MV-4-11 (cell line): ENCODE measurements around the gene TNFRSF25.
"Not testable (repeated sequence)": the region's sequence is repeated elsewhere in the genome, so short reads cannot be mapped to it uniquely, and the experiment has no call there.

Experiments
- DNase-seq: peaks from one replicate; lab custom pipeline; 2025; lab: John Stamatoyannopoulos, UW

TNFRSF25 gene

GRCh38 chr1:6468729-6469461, 2.9 kb upstream of the TNFRSF25 start:
- DNase-seq = no peak

- DNase-seq = no peak
Measured at GRCh38 chr1:6467744-6468688, 2.0 kb upstream of the TNFRSF25 start.

DNA sequence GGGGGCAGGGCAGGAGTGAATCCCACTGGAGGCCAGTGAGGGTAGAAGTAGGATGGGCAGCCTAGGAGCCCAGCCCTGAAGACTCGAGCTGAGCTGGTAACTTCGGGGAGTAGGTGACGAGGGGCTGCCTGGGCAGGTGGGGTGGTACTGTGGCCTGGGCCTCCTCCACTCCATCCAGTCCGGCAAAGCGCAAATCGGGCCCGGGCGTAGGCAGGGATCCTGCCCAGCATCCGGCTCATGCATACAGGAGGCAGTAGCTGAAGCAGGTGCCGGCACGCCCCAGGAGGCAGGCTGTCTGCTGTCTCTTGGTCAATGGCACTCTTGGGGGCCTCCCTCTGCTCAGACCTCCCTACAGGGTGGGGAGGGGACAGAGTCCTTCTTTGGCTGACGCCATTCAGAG, 1.3 kb upstream of the TNFRSF25 start:
- no peak for DNase-seq

DNA sequence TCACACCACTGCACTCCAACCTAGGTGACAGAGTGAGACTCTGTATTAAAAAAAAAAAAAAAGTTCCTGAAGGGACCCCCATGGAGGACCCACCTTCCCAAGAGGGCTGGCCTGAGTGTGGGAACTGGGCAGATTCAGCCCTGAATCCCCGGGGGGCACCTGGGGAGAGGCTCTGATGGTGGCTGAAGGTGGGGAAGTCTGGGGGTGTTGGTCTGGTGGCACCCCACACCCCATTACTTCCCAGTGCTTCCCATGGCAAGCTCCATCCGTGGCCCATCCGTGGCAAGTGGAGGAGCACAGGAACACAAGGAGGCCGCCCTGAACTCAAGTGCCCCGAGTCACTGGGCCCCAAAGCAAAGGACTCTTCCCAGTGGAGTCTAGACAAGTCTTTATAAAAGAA, 778 bp upstream of the TNFRSF25 start:
- no peak for DNase-seq

- no peak for DNase-seq
Measured at GRCh38 chr1:6465461-6466005, 440 bp downstream of the TNFRSF25 start.

DNA sequence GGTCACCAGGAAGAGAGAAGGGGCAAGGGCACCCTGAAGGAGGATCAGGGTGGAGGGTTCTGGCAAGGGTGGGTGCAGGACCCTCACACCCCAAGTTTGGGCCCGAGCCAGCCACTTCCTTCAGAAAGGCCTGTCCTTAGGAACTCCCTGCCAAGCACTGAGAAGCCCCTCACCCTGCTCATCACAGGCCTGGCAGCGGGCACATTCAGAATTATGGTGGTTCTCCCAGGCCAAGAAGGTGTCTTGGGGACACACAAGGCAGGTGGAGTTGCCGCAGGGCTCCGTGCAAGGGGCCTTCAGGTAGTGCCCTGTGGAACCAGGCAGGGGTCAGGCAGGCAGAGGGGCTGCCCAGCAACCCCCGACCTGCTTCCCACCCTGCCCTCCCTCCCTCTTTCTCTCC, 1.1 kb downstream of the TNFRSF25 start:
- DNase-seq = no peak

GRCh38 chr1:6464514-6464836, 1.5 kb downstream of the TNFRSF25 start:
- DNase-seq = no peak

DNA sequence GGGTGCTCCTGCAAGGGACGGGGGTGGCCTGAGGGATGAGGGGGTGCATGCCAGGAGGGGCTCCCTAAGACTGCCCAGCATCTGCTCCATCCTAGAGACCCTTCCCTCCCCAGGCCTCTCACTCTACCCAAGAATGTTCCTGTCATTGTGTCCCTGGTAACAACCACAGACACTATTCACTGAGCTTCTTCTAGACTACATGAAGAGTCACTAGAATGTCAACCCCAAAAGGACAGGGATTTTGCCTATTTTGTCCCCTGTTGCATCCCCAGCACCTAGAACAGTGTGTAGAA, 2.9 kb downstream of the TNFRSF25 start:
- no peak for DNase-seq

GRCh38 chr1:6462412-6463119, 3.4 kb downstream of the TNFRSF25 start:
- DNase-seq = no peak

- no peak for DNase-seq
Measured at GRCh38 chr1:6461538-6462411, 4.2 kb downstream of the TNFRSF25 start.

- no peak for DNase-seq
Measured at GRCh38 chr1:6461051-6461530, 4.9 kb downstream of the TNFRSF25 start.

DNA sequence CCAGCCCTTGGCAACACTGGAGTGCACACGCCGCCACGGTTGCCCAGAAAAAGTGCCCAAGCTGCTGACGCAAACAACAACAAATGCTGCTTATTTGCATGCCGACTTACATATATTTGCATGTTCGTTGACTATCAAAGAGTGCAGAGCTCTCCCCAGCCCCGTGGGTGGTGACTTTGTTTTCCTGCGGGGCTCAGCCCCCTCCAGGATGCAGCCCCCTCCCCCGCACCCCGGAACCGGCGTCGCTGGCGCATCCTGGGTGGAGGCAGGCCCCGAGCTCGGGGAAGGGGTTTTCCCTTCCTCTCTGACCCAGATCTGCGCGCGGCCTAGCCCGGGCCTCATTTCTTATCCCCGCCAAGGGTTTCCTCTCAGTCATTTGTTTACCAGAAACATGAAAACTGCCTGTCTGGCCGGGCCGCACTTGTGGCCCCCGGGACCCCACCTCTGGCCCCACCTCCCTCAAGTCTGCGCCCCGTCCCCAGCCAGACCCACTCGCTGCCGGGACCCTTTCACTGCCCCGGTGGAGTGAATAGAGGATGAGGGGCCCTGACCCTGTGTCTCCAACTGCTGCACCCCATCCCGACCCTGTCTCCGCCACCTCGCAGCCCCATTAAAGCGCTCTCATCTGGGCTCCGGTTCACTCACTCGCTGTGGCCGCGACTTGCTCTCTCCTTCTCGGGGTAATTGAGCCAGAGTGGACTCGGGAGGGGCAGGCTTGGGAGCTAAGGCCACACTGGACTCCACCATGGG, 5.5 kb downstream of the TNFRSF25 start:
- DNase-seq = no peak

DNA sequence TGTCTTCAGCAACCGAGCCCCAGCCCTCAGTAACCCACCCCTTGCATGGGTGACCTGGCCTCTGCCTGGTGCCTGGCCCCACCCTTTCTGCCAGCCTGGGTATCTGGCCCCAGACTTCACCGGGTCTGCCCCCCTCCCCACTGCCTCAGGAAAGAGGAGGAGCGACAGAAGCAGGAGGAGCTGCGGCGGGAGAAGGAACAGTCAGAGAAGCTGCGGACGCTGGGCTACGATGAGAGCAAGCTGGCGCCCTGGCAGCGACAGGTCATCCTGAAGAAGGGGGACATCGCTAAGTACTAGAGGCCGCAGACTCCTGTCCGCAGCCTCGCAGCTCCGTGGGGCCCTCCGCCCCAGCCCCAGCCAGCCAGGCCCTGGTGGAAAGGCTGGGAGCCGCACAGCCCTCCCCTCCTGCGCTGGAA, 6.1 kb downstream of the TNFRSF25 start:
- no peak for DNase-seq

DNA sequence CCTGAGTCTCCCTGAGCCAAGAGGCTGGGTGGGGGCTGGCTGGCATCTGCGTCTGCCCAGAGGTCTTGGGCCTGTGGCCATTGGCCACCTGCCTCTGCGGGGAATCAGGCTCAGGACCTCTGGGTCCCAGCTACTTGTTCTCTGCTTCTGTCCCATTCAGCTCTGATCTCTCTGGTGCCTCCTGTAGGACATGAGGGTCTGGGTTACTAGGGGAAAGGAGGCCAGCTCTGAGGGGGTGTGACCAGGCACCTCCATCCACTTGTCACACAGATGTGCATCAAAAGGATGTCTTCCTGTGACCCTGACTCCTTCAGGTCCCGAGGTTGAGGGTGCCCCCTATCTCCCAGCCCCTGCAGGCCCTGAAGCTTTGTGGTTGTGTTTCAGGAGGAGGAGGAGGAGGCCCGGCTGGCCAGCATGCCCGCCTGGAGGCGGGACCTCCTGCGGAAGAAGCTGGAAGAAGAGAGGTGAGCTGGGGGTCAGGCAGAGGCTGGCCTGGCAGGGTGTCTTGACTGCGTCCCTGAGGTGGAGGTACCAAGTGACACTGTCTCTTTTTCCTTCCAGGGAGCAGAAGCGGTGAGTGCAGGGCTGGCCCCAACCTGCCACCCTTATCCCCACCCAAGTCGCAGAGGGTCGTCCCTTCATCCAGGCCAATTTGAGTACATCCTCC, 9.0 kb downstream of the TNFRSF25 start:
- no peak for DNase-seq

- not testable (repeated sequence) for DNase-seq
Measured at GRCh38 chr1:6455752-6456520, 10.0 kb downstream of the TNFRSF25 start.

GRCh38 chr1:6454856-6455751, 10.9 kb downstream of the TNFRSF25 start:
- no peak for DNase-seq

DNA sequence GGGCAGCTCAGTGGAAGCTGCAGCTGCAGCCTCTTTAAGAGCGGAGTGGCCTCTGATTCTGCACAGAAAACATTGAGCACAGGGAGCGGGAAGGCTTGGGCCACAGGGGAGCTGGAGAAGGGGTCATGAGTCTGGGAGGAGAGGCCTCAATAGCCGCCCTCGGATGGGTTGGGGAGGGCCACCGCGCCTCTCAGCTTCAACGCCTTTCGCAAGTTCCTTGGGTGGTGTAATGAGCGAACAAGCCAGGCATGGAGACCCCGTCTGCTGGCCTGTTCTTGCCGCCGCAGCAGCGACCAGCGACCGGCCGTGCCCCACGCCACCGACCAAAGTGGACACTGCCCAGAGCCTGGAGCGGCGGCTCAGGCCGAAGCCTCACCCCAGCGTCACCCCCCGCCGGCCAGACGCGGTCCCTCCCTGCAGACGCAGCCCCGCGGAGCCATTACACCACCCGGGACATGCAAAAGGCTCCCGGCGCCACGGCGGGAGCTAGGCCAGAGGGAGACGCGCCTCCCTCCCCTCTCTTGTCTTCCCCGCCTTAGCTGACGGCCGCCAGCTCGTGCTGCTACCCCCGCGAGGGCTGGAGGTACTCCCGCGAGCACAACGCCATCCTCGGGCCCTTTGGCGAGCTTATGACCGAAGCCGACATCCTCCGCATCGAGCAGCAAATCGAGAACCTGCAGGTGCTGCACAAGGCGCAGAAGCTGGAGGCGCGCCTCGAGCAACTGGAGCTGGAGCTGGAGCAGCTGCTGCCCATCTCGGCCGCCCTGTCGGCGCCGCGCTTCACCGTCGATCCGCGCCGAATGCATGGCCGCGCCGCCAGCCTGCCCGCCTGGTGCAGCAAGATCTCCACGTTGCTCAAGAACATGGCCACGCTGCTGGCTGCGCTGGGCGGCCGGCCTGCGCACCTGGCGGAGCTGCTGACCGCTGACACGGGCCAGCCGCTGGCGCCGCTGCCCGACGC, 11.8 kb downstream of the TNFRSF25 start:
- DNase-seq = not testable (repeated sequence)
